GM18508 (cell line): ENCODE results near the gene TRNT1.

ENCODE experiments used
- ATAC-seq: cut with Tn5 transposase; IDR thresholded peaks from one replicate; pipeline ENCODE4 v1.9.1; 2021; ENCODE audit warnings: moderate number of reproducible peaks; ENCODE audit not compliant: insufficient read depth, unreplicated experiment

The TRNT1 gene

GRCh38 chr3:3110299-3110630, 16.5 kb upstream of the TRNT1 start, which contains the start of gene IL5RA:
IL5RA (minus strand) TSS chr3:3110374; CDS start chr3:3104984, 5,390 bp downstream.
- no peak for ATAC-seq

DNA sequence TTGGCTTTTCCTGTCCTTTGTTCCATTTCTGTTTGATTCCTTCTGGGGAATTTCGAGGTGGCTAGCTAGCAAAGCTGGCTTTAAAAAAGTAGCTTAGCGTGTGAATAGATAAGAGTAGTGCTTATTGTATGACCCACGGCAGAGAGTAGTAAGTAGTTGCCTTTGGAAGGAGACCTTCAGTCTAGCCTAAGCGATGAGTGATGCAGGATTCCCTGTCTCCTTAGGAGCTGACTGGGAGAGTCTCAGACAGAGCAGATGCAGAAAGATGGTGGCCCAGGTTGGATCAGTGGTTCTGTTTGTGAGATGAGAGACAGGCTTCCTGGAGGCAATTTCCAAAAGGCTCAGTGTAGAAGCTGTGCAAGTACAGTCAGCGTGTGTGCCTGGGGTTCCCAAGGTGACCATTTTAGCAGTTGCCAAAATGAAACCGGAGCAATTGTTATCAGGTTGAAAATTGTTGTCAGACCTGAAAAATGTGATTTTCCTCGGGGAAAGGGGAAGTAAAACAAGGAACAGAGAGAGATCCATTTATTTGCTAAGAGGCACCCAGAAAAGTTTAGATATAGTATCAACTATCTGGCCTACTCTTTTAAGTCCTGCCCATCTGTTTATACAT, 15.9 kb upstream of the TRNT1 start:
- no peak for ATAC-seq

DNA sequence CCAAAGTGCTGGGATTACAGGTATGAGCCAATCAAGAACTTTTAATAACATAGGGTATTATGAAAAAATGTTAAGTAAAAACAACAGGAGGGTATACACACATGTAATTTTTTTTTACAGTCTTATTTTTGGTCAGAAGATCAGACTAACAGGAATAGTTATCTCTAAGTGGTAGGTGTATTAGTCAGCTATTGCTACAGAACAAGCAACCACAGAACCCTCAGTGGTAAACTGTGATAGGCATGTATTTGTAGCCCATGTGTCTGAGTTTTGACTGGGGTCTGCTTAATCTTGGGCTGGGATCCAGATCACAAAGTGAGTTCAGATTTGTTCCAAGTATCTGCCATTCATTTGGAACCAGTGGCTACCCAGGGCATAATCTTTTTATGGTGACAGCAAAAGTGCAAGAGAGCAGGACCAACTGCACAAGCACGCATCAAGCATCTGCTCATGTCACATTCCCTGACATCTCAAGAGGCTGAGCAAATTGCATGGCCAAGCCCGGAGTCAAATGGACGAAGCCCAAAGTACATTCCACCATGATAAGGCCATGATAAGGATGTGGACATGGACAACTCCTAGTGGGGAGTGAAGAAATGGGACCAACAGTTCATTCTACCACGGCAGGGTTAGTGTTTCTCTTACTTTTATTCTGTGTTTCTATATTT, 13.6 kb upstream of the TRNT1 start:
- no peak for ATAC-seq

GRCh38 chr3:3117651-3118050, 9.1 kb upstream of the TRNT1 start:
- no peak for ATAC-seq

DNA sequence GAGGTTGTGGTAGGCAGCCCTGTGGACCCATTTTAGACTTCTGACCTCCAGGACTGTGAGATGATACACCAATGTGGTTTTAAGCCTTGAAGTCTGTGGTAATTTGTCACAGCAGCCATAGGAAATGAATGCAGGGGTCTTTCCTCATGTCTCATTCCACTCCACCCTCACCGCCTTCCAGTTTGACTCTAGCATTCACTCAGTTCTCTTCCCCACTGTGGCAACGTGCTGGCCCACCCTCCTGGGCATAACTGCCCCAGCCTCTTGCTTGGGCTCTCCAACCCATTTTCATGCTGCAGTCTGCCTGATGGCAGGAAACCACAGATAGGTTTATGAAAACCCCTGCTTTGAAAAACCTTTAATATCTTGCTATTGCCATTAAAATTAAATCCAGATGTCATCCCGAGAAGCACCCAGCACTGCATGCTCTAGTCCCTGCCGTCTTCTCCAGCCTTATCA, 7.3 kb upstream of the TRNT1 start:
- ATAC-seq: no peak

DNA sequence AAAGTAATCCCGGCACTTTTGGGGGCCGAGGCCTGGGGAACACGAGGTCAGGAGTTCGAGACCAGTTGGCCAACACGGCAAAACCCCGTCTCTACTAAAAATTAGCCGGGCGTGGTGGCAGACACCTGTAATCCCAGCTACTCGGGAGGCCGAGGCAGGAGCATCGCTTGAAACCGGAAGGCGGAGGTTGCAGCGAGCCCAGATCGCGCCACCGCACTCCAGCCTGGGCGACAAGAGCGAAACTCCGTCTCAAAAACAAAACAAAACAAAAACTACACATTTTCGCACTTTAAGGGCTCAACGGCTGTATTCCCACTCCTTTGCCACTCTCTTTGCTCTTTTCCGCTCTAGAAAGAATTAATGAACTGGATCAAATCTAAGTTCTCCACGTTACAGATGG, 763 bp upstream of the TRNT1 start:
- ATAC-seq: no peak

GRCh38 chr3:3127432-3128010, 781 bp downstream of the TRNT1 start:
- no peak for ATAC-seq

- no peak for ATAC-seq
Measured at GRCh38 chr3:3129579-3129978, 2.8 kb downstream of the TRNT1 start.

- no peak for ATAC-seq
Measured at GRCh38 chr3:3133500-3133899, 6.8 kb downstream of the TRNT1 start.

DNA sequence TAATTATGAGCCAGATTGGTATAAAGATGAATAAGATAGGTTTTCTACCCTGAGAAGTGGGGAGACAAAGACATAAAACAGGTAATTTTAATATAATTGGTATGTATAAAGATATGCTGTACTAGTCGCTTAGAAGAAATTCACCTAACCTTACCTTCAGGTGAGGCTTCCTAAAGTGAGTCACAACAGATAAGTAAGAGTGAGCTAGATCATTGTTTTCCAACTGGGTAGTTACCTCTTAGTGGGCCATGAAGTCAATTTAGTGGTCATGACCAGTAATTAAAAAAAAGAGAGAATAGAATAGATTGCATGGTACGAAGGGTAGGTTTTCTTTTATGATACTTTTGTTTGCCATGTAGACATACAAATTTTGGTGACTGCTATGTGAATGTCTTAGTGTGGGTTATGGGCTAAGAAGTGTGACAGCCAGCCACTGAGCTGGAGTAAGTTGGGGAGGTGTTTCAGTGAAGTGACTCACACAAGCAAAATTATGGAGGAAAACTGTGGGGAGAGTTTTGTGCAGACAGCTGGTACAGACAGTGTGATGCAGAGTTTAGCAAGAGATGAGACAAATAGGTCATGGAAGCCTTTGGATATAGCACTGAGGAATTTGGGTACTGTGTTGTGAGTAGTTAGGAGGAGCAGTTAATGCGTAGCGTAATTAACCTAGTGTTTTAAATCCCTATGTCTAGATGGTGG, 8.2 kb downstream of the TRNT1 start:
- no peak for ATAC-seq

DNA sequence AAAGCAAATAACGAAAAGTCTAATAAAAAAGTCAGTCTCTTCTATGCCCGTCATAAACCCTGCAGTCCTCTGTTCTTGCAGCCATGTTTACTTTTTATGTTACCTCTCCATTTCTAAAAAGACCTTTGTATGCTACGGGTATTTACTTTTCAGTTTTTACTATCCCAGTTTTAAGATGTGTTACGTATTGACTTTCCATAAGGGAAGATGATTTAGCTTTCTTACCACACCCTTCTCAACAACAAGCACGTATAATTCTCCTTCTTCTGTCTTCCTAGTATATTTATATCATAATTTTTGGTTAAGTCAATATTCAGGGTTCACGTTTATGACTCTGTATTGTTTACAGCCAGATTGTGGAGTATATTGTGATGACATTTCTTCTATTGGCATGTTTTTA, 10.8 kb downstream of the TRNT1 start:
- ATAC-seq: no peak

DNA sequence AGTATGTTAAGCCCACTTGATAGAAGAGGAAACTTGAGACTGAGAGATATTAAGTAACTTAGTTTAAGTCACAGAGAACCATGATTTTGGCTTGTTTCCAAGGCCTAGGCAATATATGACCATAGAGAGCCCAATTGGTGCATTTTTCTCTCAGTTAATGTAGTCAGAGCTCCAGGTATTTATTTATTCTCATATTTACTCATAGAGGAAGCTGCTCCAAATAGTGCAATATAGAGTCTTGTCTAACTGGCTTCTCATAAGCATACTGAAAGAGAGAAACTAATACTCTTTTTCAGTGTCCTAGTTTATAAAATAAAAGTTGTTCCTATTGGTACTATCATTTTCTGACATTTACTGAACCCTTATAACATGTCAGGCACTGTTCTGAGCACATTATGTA, 15.2 kb downstream of the TRNT1 start:
- no peak for ATAC-seq

DNA sequence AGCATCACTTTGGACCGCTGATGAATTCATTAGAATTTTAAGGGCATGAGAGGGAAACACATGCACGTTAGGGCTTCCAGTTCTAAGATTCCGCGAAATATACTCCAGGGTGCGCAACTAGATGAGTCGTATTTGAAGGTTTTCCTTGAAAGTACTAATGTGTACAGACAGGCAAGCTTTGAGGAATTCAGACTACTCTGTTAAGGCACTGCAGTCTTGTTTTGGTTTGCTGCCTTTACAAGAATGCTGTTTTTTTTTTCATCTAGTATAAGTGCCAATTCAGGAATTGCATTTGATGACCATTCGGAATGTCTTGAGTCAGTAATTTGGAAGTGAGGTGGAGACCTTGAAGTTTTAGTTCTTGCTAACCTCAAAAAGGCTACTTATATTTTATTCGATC, 19.1 kb downstream of the TRNT1 start:
- no peak for ATAC-seq

DNA sequence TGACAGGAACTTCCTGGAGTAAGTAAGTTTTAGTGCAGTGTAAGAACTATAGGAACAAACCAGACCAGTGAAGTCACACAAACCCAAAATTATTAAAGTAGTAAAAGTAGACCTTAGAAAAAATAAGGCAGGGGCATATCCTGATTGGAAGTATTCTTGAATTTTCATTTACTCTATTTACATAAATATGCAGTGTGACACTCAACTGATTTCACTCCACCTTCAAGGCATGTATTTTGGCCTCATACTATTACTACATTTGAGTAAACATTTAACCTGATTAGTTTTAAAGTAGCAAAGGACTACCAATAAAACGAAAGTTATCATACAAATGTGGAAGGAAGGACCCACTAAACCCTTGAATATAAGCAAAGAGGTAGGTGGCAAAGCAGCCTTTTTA, 22.8 kb downstream of the TRNT1 start:
- no peak for ATAC-seq

DNA sequence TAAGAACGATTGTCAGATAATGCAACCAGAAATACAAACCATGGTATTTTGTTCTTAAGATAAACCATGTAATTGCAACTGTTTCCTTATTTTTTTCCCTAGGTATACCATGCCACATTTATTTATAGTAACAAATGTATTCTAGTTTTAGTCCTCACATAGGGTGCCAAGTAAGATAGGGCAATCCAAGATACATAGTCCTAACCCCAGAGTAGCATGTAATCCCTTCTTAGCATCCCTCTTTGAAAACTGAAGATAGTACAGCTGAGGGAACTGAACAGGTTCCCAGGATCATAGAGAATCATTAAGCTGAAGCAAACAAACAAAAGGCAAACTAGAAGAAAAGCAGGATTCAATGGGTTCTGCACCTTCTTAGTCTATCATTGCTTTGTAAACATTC, 24.8 kb downstream of the TRNT1 start:
- no peak for ATAC-seq

DNA sequence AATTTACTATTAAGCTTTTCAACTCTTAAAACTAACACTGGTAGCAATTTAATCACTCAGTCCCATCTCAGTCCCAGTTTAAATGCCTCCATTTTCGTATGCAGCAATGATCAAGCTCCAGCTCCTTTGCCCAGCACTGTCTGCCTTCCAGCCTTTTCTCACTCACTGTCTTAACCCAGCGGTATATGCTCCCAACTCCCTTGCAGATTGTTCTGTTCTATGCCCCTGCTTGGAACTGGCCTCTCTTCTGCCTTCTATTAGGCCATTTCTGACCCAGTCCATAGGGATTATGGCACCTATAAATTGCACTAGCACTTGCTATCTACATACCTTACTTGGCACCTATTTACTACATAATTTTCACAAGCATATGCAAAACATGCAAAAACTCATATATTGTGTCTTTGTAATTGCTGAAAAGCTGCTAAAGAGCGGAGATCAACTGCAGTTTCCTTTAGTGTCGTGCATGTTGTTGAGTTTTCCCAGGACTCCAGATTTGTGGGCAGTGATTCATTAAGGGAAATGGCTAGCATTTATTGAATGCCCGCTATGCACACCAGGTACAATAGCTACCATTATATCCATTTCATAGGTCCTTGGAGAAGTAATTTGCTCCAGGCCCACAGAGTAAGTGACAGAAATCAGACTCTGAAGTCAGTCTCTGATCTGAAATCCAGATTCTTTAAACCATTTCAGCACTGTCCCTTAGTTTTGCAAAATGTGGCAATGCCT, 28.3 kb downstream of the TRNT1 start:
- ATAC-seq: no peak

DNA sequence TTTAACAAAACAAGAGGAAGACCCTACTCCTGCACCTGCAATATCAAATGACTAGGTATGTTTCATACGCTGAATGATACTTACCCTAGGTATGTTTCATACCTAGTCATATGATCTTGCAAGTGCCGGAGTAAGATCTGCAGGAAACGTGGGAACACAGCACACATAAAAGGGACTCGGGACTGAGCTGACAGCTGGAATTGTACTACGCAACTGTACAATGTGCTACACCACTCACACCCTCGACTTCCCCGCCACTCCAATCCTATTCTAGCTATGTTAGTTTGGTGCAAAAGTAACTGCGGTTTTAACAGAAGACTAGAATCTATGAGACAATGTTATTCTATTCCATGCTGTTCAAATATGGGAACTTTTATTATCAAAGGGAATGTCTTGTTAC, 30.7 kb downstream of the TRNT1 start:
- ATAC-seq: no peak

GRCh38 chr3:3160826-3161225, 34.1 kb downstream of the TRNT1 start:
- no peak for ATAC-seq

DNA sequence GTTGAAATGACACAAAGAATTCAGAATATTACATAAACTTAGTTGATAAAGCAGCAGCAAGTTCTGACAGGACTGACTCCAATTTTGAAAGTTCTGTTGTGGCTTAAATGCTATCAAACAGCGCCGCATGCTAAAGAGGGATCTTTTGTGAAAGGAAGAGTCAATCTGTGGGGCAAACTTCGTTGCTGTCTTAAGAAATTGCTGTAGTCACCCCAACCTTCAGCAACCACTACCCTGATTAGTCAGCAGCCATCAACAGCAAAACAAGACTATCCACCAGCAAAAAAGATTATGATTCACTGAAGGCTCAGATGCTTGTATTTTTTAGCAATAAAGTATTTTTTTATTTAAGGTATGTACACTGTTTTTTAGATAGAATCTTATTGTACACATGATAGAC, 38.5 kb downstream of the TRNT1 start:
- ATAC-seq: no peak

GRCh38 chr3:3165650-3166049, 38.9 kb downstream of the TRNT1 start:
- ATAC-seq: no peak

DNA sequence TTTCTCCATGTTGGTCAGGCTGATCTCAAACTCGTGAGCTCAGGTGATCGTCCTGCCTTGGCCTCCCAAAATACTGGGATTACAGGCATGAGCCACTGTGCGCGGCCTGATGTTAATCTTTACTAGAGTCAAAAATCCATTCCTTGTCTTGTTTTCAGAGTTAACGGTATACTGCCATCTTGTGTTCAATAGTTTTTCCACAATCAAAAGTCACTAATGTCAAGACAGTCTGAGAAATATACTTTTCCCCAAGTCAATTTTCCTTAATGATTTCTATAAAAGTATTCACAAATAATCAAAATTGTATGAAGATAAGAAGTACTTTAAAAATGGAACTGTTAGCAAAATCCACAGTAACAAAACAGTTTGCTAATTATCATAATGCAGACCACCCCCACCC, 44.3 kb downstream of the TRNT1 start:
- ATAC-seq: no peak
